Brain microvascular endothelial cell (primary cell): ENCODE measurements around the gene FBXO31.

Source experiments
- DNase-seq: peaks from one replicate; pipeline ENCODE4 v3.0.0-alpha.2; 2020
- H3K27ac ChIP-seq: fragments of 250-450 bp; sonication (Bioruptor Pico); 2 replicates; pipeline ENCODE4 v1.5.1; 2020; ENCODE audit warnings: mild to moderate bottlenecking, moderate library complexity
- H3K27me3 ChIP-seq: fragments of 250-450 bp; sonication (Bioruptor Pico); replicated peaks from 2 replicates; pipeline ENCODE4 v1.5.1; 2020; ENCODE audit warnings: mild to moderate bottlenecking
- H3K36me3 ChIP-seq: fragments of 250-450 bp; sonication (Bioruptor Pico); replicated peaks from 2 replicates; pipeline ENCODE4 v1.5.1; 2020; ENCODE audit warnings: mild to moderate bottlenecking
- H3K4me3 ChIP-seq: 2 replicates; pipeline ENCODE4 v1.5.1; 2011; ENCODE audit warnings: low read depth, mild to moderate bottlenecking, control low read depth, low read length, moderate library complexity
- in situ Hi-C: cut with HindIII; loops from 2 replicates; pipeline ENCODE4 v1.10.0; 2017; ENCODE audit warnings: low sequenced_read_pairs, low pct_ligation_motif_present
- TF ChIP-seq, protein P1 (sequence below): IDR thresholded peaks from 2 replicates; pipeline ENCODE4 v1.5.1; 2011; ENCODE audit warnings: low read depth, mild to moderate bottlenecking, moderate library complexity, low read length, control low read depth, inconsistent platforms; ENCODE audit errors: missing control alignments

The FBXO31 gene

DNA sequence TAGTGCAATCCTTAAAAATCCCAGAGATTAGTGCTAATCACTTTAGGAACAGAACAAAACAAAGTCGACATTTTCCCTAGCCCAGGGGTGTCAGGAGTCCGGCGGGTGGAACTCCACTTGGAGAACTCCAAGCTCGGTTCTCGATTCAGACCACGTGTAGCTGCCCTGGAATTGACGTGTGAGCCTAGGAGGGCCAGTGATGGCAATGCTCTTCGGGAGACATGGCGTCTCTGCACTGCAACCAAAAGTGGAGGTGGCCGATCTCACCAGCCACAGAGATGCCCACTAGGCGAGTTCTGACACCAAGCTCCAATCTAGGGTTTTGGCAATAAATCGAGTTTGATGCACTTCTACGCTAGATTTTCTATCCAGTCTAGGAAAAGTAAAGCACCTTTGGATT, 26.2 kb upstream of the FBXO31 start:
- Histone ChIP-seq H3K4me3 (no peak overlapping the region), H3K27ac (no peak overlapping the region), H3K36me3 (peaks cover 40% of the 10 kb centered on the region), H3K27me3 (no peaks in the 10 kb centered on the region)
- in situ Hi-C loops, result no loop called here
- TF ChIP-seq, protein P1, sequence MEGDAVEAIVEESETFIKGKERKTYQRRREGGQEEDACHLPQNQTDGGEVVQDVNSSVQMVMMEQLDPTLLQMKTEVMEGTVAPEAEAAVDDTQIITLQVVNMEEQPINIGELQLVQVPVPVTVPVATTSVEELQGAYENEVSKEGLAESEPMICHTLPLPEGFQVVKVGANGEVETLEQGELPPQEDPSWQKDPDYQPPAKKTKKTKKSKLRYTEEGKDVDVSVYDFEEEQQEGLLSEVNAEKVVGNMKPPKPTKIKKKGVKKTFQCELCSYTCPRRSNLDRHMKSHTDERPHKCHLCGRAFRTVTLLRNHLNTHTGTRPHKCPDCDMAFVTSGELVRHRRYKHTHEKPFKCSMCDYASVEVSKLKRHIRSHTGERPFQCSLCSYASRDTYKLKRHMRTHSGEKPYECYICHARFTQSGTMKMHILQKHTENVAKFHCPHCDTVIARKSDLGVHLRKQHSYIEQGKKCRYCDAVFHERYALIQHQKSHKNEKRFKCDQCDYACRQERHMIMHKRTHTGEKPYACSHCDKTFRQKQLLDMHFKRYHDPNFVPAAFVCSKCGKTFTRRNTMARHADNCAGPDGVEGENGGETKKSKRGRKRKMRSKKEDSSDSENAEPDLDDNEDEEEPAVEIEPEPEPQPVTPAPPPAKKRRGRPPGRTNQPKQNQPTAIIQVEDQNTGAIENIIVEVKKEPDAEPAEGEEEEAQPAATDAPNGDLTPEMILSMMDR, result no peak
- no peak for DNase-seq

DNA sequence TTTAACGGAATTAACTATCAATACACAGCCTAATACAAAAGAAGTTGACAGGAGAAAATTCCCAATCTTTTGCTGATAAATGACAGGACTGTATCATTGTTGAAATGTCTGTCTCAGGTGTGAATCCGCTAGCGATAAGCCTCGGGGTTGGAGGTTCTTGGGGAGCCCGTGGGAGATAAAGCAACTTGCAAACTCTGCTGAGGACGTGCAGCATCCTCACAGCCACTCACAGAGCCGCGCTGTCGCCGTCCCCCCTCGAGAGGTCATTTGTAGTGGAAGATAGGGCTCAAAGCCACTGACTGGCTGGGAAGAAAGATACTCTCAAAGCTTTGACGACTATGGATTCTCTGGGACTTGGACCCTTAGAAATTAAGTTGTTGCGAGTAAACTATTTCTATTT, 25.6 kb upstream of the FBXO31 start:
- Histone ChIP-seq H3K27ac (no peak overlapping the region), H3K36me3 (peaks cover 47% of the 10 kb centered on the region), H3K4me3 (no peak overlapping the region), H3K27me3 (no peaks in the 10 kb centered on the region)
- in situ Hi-C loops, result no loop called here
- TF ChIP-seq, protein P1, result no peak
- no peak for DNase-seq

DNA sequence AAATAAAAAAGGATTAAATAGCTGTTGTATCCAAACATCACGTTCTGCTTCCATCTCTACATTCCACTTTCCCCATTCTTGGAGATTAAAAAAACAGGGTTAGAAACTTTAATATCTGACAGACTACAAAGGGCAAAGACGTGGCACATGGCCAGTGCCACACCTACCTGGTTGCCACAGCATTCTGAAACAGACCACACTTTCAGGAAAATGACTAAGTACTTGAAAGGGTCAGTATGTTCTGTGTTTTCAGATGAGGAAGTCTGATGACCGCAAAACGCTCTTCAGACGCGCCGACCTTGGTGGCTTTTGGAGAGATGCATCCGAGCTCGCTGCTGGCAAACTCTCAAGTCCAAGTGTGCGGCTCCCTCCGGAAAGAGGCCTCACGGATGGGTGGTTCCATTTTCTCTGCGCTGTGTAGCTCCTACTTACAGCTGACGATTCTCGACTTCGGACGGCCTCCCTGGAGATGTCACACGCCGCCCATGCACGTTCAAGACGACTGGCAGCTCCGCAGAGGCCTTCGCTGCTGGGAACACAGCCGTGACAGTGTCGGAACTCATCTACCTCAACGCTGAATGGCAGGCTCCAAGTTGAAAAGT, 24.0 kb upstream of the FBXO31 start:
- in situ Hi-C loops, result no loop called here
- no peak for DNase-seq
- TF ChIP-seq, protein P1, result no peak
- no peaks in the 10 kb centered on the region for H3K27me3 ChIP-seq
- H3K36me3 ChIP-seq, result peaks cover 54% of the 10 kb centered on the region
- no peak overlapping the region for H3K27ac ChIP-seq
- no peak overlapping the region for H3K4me3 ChIP-seq

DNA sequence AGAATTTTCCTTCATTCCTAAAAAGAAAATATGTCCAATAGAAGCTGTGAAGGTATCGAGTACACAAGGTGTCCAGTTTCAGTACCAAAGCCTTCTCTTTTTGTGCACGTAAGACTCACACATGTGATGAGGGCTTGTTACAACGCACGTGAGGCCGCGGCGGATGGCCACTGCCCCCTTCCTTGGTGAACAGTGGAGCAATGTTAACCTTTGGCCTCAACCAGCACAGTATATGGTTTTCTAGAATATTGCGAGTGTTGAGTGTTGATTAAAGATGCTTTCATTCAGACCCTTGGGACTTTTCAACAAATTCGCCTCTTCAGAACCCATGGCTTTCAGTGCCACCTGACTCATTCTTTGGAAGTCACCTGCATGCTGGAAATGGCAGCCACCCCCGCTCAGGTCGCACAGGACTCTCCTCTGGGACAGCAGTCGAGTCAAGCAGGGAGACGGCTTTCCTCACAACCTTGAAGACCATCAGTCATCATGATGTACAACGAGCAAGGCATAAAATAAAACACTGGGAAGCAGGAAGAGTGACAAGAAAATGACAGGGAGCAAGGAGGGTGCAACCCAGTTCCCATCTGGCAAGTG, 23.0 kb upstream of the FBXO31 start:
- H3K4me3 ChIP-seq, result no peak overlapping the region
- no peak overlapping the region for H3K27ac ChIP-seq
- H3K27me3 ChIP-seq, result no peaks in the 10 kb centered on the region
- H3K36me3 ChIP-seq, result peaks cover 53% of the 10 kb centered on the region
- TF ChIP-seq, protein P1, result no peak
- in situ Hi-C loops, result no loop called here
- DNase-seq, result no peak

DNA sequence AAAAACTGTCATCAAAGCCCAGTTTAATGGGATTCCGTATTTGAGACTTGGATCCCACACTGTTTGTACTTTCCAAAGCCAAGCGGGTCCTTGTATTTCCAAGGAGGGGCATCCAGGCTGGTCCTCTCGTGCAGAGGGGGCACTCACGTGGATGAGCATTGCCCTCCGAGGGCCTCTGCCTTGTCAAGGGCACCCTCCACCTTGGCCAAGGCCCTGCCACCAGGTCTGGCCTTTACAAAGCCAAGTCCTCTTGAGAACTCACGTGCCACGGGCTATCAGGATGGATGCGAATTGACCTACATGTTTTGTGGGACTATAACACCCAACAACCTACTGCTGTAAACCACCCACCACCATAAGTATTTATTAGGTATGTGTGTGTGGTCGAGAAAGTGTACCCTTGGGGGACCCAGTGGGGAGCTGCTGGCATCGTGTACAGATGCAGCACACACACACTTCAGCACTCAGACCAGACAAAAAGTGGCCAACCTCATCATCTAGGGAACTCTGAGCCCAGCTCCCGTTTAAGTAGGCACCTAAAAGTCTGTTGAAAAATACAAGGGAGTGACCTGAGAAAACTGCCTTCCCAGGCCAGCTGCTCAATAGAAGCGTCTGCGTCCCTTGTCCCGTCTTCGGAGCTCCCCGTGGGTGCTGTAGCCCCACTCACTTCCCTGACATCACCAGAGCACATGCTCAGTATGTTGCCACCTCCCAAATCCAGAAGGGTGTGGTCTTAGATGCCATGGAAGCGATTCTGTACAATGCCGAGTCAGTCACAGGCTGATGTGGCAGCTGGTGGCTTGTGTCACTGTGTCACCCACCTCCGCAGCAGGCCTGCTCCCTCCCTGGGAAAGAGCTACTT, 21.4 kb upstream of the FBXO31 start:
- Histone ChIP-seq H3K4me3 (no peak overlapping the region), H3K27ac (no peak overlapping the region), H3K27me3 (no peaks in the 10 kb centered on the region), H3K36me3 (peaks cover 54% of the 10 kb centered on the region)
- TF ChIP-seq, protein P1, result no peak
- DNase-seq, result no peak
- in situ Hi-C loops, result no loop called here
